ENCODE measurements around the gene SEMA3B. TPM values are rescaled to one million over a fixed set of nuclear protein-coding genes. Genes with fewer than 3 reads are reported as not detected.

The SEMA3B gene
- total RNA-seq, 1 experiment from 2014 or later, result 7.3 TPM

DNA sequence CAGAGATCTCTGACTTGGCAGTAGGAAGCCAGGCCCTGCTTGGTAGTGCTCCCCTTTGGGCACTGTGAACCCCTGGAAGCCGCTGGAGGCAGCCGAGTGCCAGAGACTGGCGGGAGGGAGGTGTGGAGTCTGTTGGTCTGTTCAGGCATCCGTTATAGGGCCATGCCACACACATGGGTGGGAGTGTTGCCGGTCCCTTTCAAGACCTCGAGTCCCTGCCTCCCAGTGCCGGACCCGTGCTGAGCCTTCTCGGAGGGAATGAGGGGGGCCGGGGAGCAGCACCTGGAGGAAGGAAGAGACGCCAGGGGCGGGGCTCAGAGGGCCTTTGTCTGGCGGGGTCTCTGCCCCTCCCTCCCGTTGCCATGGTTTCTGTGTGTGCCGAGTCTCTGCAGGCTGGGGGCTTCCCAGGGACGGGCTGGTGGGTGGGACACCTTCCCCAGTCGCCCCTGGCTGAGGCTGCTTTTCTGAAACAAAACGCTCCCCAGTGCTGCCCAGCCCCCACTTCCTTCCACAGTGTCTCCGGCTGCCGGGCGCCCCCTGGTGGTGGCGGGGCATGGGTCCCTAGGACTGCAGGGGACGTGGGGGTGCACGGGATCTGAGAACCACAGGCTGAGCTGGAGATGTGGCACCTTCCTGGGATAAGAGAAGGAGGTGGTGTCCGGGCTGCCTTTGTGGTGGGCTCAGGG is 23.0 kb upstream of the SEMA3B start (continued):
- TF ChIP-seq ZNF263 (CRISPR knock-in tag; IDR thresholded peaks at IDR 0.05; ENCODE audit: low read depth) (peak; percentile 80), RELA (CRISPR knock-in tag; IDR thresholded peaks at IDR 0.05; ENCODE audit: borderline replicate concordance) (no peak), TEAD4 (CRISPR knock-in tag; IDR thresholded peaks at IDR 0.05) (no peak), ZNF423 (CRISPR knock-in tag; IDR thresholded peaks at IDR 0.05) (peak; percentile 95), GTF2I (CRISPR knock-in tag; conservative IDR thresholded peaks at IDR 0.05) (no peak), TEAD1 (CRISPR knock-in tag; IDR thresholded peaks at IDR 0.05) (no peak), ELF4 (CRISPR knock-in tag; IDR thresholded peaks at IDR 0.05; ENCODE audit: low read depth) (no peak), RORB (CRISPR knock-in tag; IDR thresholded peaks at IDR 0.05) (no peak), IRF2 (CRISPR knock-in tag; IDR thresholded peaks at IDR 0.05; ENCODE audit: borderline replicate concordance, low read depth) (no peak), ZNF232 (CRISPR knock-in tag; IDR thresholded peaks at IDR 0.05) (no peak; the same call in 1 of the 2 replicates), HMGA2 (CRISPR knock-in tag; IDR thresholded peaks at IDR 0.05) (no peak), ZNF317 (CRISPR knock-in tag; IDR thresholded peaks at IDR 0.05; ENCODE audit: borderline replicate concordance, low read depth) (no peak), EMX1 (CRISPR knock-in tag; IDR thresholded peaks at IDR 0.05) (no peak), ETV6 (CRISPR knock-in tag; IDR thresholded peaks at IDR 0.05) (no peak), NFYB (CRISPR knock-in tag; conservative IDR thresholded peaks at IDR 0.05; ENCODE audit: low read depth) (no peak), ZNF281 (CRISPR knock-in tag; IDR thresholded peaks at IDR 0.05) (peak; percentile 96), SMAD4 (CRISPR knock-in tag; IDR thresholded peaks at IDR 0.05) (no peak), OVOL2 (CRISPR knock-in tag; IDR thresholded peaks at IDR 0.05; ENCODE audit: borderline replicate concordance) (no peak), MLX (CRISPR knock-in tag; IDR thresholded peaks at IDR 0.05) (no peak), GABPB1 (CRISPR knock-in tag; IDR thresholded peaks at IDR 0.05) (no peak; the same call in 1 of the 2 replicates), CTCF (IDR thresholded peaks at IDR 0.05) (peak; percentile 99), CREM (CRISPR knock-in tag; IDR thresholded peaks at IDR 0.05) (peak; percentile 71; the same call in 1 of the 2 replicates), TCF7 (CRISPR knock-in tag; IDR thresholded peaks at IDR 0.05; ENCODE audit: low read depth) (no peak), ZNF121 (CRISPR knock-in tag; IDR thresholded peaks at IDR 0.05) (0 out of 2 replicates have a peak, but pooled peaks have one; percentile 3), ZBTB21 (CRISPR knock-in tag; IDR thresholded peaks at IDR 0.05; ENCODE audit: borderline replicate concordance) (no peak), ZNF671 (CRISPR knock-in tag; IDR thresholded peaks at IDR 0.05) (no peak), ATF3 (CRISPR knock-in tag; conservative IDR thresholded peaks at IDR 0.05) (no peak)
- TF ChIP-seq, protein P1, sequence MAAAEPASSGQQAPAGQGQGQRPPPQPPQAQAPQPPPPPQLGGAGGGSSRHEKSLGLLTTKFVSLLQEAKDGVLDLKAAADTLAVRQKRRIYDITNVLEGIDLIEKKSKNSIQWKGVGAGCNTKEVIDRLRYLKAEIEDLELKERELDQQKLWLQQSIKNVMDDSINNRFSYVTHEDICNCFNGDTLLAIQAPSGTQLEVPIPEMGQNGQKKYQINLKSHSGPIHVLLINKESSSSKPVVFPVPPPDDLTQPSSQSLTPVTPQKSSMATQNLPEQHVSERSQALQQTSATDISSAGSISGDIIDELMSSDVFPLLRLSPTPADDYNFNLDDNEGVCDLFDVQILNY (CRISPR knock-in tag; IDR thresholded peaks at IDR 0.05), result 0 out of 2 replicates have a peak, but pooled peaks have one; percentile 20
- TF ChIP-seq, protein P2, sequence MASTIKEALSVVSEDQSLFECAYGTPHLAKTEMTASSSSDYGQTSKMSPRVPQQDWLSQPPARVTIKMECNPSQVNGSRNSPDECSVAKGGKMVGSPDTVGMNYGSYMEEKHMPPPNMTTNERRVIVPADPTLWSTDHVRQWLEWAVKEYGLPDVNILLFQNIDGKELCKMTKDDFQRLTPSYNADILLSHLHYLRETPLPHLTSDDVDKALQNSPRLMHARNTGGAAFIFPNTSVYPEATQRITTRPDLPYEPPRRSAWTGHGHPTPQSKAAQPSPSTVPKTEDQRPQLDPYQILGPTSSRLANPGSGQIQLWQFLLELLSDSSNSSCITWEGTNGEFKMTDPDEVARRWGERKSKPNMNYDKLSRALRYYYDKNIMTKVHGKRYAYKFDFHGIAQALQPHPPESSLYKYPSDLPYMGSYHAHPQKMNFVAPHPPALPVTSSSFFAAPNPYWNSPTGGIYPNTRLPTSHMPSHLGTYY (CRISPR knock-in tag; IDR thresholded peaks at IDR 0.05), result no peak
- TF ChIP-seq, protein P3, sequence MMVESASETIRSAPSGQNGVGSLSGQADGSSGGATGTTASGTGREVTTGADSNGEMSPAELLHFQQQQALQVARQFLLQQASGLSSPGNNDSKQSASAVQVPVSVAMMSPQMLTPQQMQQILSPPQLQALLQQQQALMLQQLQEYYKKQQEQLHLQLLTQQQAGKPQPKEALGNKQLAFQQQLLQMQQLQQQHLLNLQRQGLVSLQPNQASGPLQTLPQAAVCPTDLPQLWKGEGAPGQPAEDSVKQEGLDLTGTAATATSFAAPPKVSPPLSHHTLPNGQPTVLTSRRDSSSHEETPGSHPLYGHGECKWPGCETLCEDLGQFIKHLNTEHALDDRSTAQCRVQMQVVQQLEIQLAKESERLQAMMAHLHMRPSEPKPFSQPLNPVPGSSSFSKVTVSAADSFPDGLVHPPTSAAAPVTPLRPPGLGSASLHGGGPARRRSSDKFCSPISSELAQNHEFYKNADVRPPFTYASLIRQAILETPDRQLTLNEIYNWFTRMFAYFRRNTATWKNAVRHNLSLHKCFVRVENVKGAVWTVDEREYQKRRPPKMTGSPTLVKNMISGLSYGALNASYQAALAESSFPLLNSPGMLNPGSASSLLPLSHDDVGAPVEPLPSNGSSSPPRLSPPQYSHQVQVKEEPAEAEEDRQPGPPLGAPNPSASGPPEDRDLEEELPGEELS (CRISPR knock-in tag; IDR thresholded peaks at IDR 0.05), result peak; percentile 53; the same call in 1 of the 2 replicates
